Measurements from ENCODE around the gene ECT2L.
"Not testable (repeated sequence)": the region's sequence is repeated elsewhere in the genome, so short reads cannot be mapped to it uniquely, and the experiment has no call there.

The ECT2L gene

DNA sequence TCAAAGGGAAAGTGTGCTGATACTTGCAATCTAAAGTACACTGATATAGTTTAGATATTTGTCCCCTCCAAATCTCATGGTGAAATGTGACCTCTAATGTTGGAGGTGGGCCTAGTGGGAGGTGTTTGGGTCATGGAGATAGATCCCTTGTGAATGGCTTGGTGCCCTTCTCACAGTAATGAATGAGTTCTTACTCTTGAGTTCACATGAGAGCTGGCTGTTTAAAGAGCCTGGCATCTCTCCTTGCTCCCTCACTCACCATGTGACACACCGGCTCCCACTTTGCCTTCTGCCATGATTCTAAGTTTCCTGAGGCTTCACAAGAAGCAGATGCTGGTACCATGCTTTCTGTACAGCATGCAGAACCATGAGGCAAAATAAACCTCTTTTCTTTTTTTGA lies 114.1 kb downstream of the ECT2L start:
- no peaks in the 10 kb centered on the region for H3K4me1 ChIP-seq (ENCODE audit: control insufficient read depth, insufficient read depth, low read length)
- no peak overlapping the region for H3K4me3 ChIP-seq (ENCODE audit: low read length)
- no peaks in the 10 kb centered on the region for H3K9me3 ChIP-seq (replicated peaks; ENCODE audit: low read length)
- H3K4me2 ChIP-seq (ENCODE audit: low read length): no peak overlapping the region
- H3K9ac ChIP-seq (ENCODE audit: low read depth, low read length): no peak overlapping the region
- no peaks in the 10 kb centered on the region for H3K27me3 ChIP-seq (ENCODE audit: control insufficient read depth, insufficient read depth, low read length)
- peaks cover 52% of the 10 kb centered on the region for H3K36me3 ChIP-seq (ENCODE audit: insufficient read depth, low read length)

DNA sequence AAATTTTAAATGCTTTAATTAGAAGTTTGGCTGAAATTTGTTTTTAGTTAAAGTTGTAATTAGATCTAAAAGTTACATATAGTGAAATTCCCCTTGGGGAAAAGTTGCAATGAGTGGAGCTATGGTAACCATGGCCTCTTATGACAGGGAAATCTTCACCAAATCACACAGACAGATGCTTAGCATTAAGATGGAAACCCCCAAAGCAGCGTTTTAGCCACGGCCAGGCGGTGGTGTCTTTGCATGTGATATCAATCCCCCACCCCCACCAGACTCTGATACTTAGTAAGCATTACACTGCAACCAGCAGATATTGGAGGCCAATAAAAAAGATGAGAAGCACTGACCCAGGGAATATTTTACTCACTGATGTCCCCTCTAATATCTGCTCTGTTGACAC lies 116.4 kb downstream of the ECT2L start:
- Histone ChIP-seq H3K4me3 (ENCODE audit: low read length) (no peak overlapping the region), H3K9ac (ENCODE audit: low read depth, low read length) (no peak overlapping the region), H3K4me2 (ENCODE audit: low read length) (no peak overlapping the region), H3K9me3 (replicated peaks; ENCODE audit: low read length) (no peaks in the 10 kb centered on the region), H3K36me3 (ENCODE audit: insufficient read depth, low read length) (peaks cover 47% of the 10 kb centered on the region), H3K4me1 (ENCODE audit: control insufficient read depth, insufficient read depth, low read length) (no peaks in the 10 kb centered on the region), H3K27me3 (ENCODE audit: control insufficient read depth, insufficient read depth, low read length) (no peaks in the 10 kb centered on the region)

DNA sequence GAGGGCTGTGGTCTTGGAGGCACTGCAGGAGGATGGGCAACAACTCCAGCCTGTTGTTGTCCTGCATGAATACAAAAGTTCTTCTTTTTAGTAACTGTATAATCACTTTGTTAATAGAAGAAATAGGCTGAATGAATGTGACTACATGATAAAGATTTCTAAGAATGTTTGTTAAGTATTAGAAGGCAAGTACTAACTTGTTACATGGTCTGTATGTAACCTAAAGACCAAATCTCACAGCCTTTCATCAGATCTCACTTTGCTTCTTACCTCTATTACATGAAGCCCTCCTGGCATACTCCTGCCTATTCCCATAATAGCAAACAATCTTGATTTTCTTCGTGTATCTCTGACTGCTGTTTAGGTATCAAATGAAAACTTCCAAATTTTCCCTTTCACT lies 118.8 kb downstream of the ECT2L start:
- H3K9me3 ChIP-seq (replicated peaks; ENCODE audit: low read length): no peaks in the 10 kb centered on the region
- no peaks in the 10 kb centered on the region for H3K4me1 ChIP-seq (ENCODE audit: control insufficient read depth, insufficient read depth, low read length)
- no peak overlapping the region for H3K4me2 ChIP-seq (ENCODE audit: low read length)
- H3K9ac ChIP-seq (ENCODE audit: low read depth, low read length): no peak overlapping the region
- no peaks in the 10 kb centered on the region for H3K27me3 ChIP-seq (ENCODE audit: control insufficient read depth, insufficient read depth, low read length)
- peaks cover 41% of the 10 kb centered on the region for H3K36me3 ChIP-seq (ENCODE audit: insufficient read depth, low read length)
- H3K4me3 ChIP-seq (ENCODE audit: low read length): no peak overlapping the region

DNA sequence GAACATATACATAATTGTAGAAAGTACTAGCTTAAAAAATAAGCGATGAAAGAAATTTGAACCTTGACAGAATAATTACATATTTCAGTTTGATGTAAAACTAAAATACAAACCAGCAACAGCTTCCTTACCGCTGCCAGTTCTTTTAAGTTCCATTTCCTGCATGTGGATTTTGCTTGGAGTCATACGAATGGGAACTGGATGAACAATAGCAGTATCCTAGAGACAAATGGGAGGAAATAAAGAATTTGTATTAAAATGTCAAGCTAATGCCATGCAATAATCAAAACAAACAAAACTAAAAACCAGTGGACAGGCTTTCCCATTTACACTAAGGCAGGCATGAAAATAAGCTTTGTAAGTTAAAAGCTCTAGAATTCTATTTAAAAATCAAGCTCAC lies 125.0 kb downstream of the ECT2L start:
- Histone ChIP-seq H3K9ac (ENCODE audit: low read depth, low read length) (no peak overlapping the region), H3K4me1 (ENCODE audit: control insufficient read depth, insufficient read depth, low read length) (no peaks in the 10 kb centered on the region), H3K4me3 (ENCODE audit: low read length) (no peak overlapping the region), H3K4me2 (ENCODE audit: low read length) (no peak overlapping the region), H3K9me3 (replicated peaks; ENCODE audit: low read length) (no peaks in the 10 kb centered on the region), H3K36me3 (ENCODE audit: insufficient read depth, low read length) (peaks cover 12% of the 10 kb centered on the region), H3K27me3 (ENCODE audit: control insufficient read depth, insufficient read depth, low read length) (no peaks in the 10 kb centered on the region)

DNA sequence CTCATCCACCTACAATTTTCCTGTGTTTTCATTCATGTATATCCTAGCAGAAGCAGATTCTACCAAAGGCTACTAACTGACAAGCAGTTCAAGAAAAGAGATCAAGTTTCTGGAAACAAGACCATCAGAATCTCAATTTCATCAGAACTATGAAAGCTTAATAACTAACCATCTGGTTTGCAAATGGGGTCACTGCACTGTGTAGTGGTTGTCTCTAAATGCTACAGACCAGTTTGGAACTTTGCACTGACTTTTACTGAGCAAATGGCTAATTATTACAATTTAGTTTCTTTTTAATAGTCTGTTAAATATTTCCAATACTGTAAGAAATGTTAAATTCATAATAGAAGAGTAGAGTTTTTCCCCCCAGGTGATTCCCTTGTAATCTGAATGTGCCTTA lies 127.7 kb downstream of the ECT2L start:
- H3K9me3 ChIP-seq (replicated peaks; ENCODE audit: low read length): no peaks in the 10 kb centered on the region
- H3K4me3 ChIP-seq (ENCODE audit: low read length): no peak overlapping the region
- no peaks in the 10 kb centered on the region for H3K4me1 ChIP-seq (ENCODE audit: control insufficient read depth, insufficient read depth, low read length)
- no peak overlapping the region for H3K4me2 ChIP-seq (ENCODE audit: low read length)
- peaks cover 12% of the 10 kb centered on the region for H3K36me3 ChIP-seq (ENCODE audit: insufficient read depth, low read length)
- no peak overlapping the region for H3K9ac ChIP-seq (ENCODE audit: low read depth, low read length)
- H3K27me3 ChIP-seq (ENCODE audit: control insufficient read depth, insufficient read depth, low read length): no peaks in the 10 kb centered on the region

DNA sequence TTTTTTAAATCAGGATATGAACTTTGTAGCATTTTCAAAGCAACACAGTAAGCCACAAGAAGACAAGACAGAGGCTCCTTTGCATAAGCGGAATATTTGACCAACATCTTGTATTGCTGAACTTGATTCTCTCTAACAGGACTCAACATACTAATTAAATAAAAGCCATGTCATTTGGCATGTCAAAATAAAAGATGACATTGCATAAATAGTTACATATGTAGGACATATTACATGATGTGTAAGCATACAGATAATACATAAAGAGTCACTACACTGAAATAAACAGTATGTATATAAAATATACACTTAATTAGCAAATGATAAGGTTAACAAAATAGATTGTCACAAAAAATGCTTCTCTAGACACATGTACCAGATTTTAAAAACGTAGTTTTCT lies 129.9 kb downstream of the ECT2L start:
- no peaks in the 10 kb centered on the region for H3K9me3 ChIP-seq (replicated peaks; ENCODE audit: low read length)
- H3K4me1 ChIP-seq (ENCODE audit: control insufficient read depth, insufficient read depth, low read length): no peaks in the 10 kb centered on the region
- no peak overlapping the region for H3K4me3 ChIP-seq (ENCODE audit: low read length)
- H3K9ac ChIP-seq (ENCODE audit: low read depth, low read length): no peak overlapping the region
- no peak overlapping the region for H3K4me2 ChIP-seq (ENCODE audit: low read length)
- no peaks in the 10 kb centered on the region for H3K27me3 ChIP-seq (ENCODE audit: control insufficient read depth, insufficient read depth, low read length)
- H3K36me3 ChIP-seq (ENCODE audit: insufficient read depth, low read length): peaks cover 2% of the 10 kb centered on the region

DNA sequence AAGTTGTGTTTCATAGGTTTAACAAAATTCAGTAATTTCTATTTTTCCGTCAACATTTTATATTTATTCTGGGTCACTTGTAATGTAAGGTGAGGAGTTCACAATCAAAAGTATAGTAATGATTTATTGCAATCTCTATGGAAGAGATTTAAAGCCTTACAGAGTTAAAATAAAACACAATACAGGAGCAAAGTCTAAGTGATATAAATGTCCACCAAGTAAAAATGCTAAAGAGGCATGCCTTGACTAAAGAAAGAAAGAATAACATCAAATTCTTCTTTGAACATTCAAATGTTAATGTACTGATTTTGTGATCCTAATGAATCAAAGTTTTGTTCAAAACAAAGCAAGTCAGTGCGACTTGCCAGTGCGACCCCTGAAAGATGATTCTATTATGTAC lies 130.7 kb downstream of the ECT2L start:
- no peak overlapping the region for H3K9ac ChIP-seq (ENCODE audit: low read depth, low read length)
- no peaks in the 10 kb centered on the region for H3K4me1 ChIP-seq (ENCODE audit: control insufficient read depth, insufficient read depth, low read length)
- no peak overlapping the region for H3K4me2 ChIP-seq (ENCODE audit: low read length)
- no peaks in the 10 kb centered on the region for H3K36me3 ChIP-seq (ENCODE audit: insufficient read depth, low read length)
- H3K27me3 ChIP-seq (ENCODE audit: control insufficient read depth, insufficient read depth, low read length): no peaks in the 10 kb centered on the region
- no peaks in the 10 kb centered on the region for H3K9me3 ChIP-seq (replicated peaks; ENCODE audit: low read length)
- H3K4me3 ChIP-seq (ENCODE audit: low read length): no peak overlapping the region

DNA sequence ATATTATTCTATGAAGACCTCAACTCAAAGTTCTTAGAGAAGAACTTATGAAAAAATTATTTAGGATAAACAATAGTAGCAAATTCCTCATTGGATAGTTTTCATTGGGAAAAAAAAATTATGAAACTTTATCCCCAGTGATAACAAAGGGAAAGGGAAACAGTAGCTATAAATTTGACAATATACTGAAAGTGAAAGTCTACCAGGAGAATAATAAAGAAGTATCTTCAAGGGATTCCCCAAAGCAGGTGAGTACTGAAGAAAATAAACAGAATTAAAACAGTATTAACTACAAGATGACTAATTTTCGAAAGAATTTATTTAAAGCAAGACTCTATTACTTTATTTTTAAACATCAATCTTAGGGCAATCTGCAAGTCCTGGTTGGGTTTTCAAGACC lies 135.8 kb downstream of the ECT2L start:
- no peak overlapping the region for H3K4me2 ChIP-seq (ENCODE audit: low read length)
- H3K4me3 ChIP-seq (ENCODE audit: low read length): no peak overlapping the region
- H3K27me3 ChIP-seq (ENCODE audit: control insufficient read depth, insufficient read depth, low read length): no peaks in the 10 kb centered on the region
- no peak overlapping the region for H3K9ac ChIP-seq (ENCODE audit: low read depth, low read length)
- H3K36me3 ChIP-seq (ENCODE audit: insufficient read depth, low read length): no peaks in the 10 kb centered on the region
- H3K4me1 ChIP-seq (ENCODE audit: control insufficient read depth, insufficient read depth, low read length): no peaks in the 10 kb centered on the region
- no peaks in the 10 kb centered on the region for H3K9me3 ChIP-seq (replicated peaks; ENCODE audit: low read length)

DNA sequence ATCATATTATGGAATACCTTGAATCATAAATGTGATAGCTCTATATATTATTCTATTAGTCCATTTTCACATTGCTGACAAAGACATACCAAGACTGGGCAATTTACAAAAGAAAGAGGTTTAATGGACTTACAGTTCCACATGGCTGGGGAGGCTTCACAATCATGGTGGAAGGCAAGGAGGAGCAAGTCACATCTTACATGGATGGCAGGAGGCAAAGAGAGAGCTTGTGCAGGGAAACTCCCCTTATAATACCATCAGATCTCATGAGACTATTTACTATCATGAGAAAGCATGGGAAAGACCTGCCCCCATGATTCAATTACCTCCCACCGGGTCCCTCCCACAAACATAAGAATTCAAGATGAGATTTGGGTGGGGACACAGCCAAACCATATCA lies 141.0 kb downstream of the ECT2L start:
- not testable (repeated sequence) for H3K27me3 ChIP-seq (ENCODE audit: control insufficient read depth, insufficient read depth, low read length); H3K4me3 ChIP-seq (ENCODE audit: low read length); H3K9ac ChIP-seq (ENCODE audit: low read depth, low read length); H3K9me3 ChIP-seq (replicated peaks; ENCODE audit: low read length); H3K4me2 ChIP-seq (ENCODE audit: low read length); H3K4me1 ChIP-seq (ENCODE audit: control insufficient read depth, insufficient read depth, low read length)
- peaks cover 12% of the 10 kb centered on the region for H3K36me3 ChIP-seq (ENCODE audit: insufficient read depth, low read length)

DNA sequence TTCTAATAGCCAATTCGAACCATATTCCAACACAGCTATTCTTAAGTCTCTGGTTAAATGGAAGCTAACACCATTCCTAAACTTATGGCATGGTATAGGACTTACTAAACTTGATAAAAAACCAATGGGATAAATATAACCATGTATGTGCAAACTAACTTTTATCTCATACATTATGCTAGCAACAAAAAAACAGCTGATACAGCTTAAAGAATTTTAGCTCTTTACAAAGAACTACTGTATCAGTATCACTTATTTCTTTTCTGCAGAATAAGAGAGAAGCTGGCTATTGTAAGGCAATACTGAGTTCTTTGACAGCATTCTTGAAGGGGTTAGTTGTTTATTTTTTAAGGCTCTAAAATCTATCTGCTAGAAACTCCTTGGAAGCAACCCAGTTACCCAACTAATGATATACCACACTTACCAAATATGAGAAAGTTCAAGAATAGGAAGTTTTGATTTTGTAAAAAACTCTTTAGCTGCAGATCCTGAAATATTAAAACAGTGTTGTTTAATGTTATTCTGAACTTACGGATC lies 147.3 kb downstream of the ECT2L start:
- peaks cover 32% of the 10 kb centered on the region for H3K36me3 ChIP-seq (ENCODE audit: insufficient read depth, low read length)
- no peaks in the 10 kb centered on the region for H3K9me3 ChIP-seq (replicated peaks; ENCODE audit: low read length)
- peaks cover 12% of the 10 kb centered on the region for H3K4me1 ChIP-seq (ENCODE audit: control insufficient read depth, insufficient read depth, low read length)
- H3K4me2 ChIP-seq (ENCODE audit: low read length): no peak overlapping the region
- no peak overlapping the region for H3K9ac ChIP-seq (ENCODE audit: low read depth, low read length)
- H3K4me3 ChIP-seq (ENCODE audit: low read length): no peak overlapping the region
- H3K27me3 ChIP-seq (ENCODE audit: control insufficient read depth, insufficient read depth, low read length): no peaks in the 10 kb centered on the region

DNA sequence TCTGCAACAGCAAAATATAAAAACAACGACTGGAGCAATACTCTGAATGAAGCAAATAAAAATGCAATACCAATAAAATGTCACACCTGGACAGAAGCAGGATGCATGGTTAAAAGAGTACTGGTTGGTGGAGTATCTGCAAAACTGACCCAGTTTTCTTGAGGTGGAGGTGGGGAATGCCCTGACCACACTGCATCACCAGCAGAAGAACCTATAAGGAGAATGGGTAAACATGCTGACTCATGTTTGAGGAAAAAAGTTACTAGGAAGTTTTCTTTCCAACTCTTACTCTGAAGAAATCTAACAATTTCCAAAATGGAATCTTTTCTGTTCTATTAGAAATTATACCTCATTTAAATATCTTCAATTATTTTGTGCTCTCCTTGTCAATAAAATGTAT lies 148.5 kb downstream of the ECT2L start:
- H3K9ac ChIP-seq (ENCODE audit: low read depth, low read length): no peak overlapping the region
- no peaks in the 10 kb centered on the region for H3K27me3 ChIP-seq (ENCODE audit: control insufficient read depth, insufficient read depth, low read length)
- H3K9me3 ChIP-seq (replicated peaks; ENCODE audit: low read length): no peaks in the 10 kb centered on the region
- H3K4me3 ChIP-seq (ENCODE audit: low read length): no peak overlapping the region
- H3K36me3 ChIP-seq (ENCODE audit: insufficient read depth, low read length): peaks cover 32% of the 10 kb centered on the region
- H3K4me1 ChIP-seq (ENCODE audit: control insufficient read depth, insufficient read depth, low read length): peaks cover 19% of the 10 kb centered on the region
- peak overlapping the region; percentile 19 for H3K4me2 ChIP-seq (ENCODE audit: low read length)

DNA sequence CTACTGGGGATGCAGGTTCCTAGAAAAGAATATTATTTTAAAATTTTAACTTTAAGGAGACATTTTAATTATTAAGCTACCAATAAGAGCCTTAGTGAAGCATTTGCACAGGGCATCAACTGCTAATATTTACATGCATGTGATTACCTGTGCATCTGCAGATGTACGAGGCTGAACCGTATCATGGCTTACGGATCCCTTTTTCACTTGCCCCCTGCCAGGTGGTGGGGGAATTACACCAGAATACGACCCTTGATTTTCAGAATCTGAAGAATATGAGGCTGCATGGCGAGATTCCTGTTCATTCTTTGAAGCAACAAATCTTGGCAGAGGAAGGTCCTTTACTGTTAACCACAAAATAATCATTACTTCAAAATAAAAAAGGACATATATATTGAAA lies 149.5 kb downstream of the ECT2L start:
- Histone ChIP-seq H3K36me3 (ENCODE audit: insufficient read depth, low read length) (peaks cover 28% of the 10 kb centered on the region), H3K9me3 (replicated peaks; ENCODE audit: low read length) (no peaks in the 10 kb centered on the region), H3K4me1 (ENCODE audit: control insufficient read depth, insufficient read depth, low read length) (peaks cover 19% of the 10 kb centered on the region), H3K4me3 (ENCODE audit: low read length) (no peak overlapping the region), H3K4me2 (ENCODE audit: low read length) (no peak overlapping the region), H3K9ac (ENCODE audit: low read depth, low read length) (no peak overlapping the region), H3K27me3 (ENCODE audit: control insufficient read depth, insufficient read depth, low read length) (no peaks in the 10 kb centered on the region)

All from skeletal muscle satellite cell (primary cell).